ENCODE data around the gene FYCO1.
A peak's percentile ranks its signal among the peaks of the same experiment; 100 is the strongest.

The FYCO1 gene

DNA sequence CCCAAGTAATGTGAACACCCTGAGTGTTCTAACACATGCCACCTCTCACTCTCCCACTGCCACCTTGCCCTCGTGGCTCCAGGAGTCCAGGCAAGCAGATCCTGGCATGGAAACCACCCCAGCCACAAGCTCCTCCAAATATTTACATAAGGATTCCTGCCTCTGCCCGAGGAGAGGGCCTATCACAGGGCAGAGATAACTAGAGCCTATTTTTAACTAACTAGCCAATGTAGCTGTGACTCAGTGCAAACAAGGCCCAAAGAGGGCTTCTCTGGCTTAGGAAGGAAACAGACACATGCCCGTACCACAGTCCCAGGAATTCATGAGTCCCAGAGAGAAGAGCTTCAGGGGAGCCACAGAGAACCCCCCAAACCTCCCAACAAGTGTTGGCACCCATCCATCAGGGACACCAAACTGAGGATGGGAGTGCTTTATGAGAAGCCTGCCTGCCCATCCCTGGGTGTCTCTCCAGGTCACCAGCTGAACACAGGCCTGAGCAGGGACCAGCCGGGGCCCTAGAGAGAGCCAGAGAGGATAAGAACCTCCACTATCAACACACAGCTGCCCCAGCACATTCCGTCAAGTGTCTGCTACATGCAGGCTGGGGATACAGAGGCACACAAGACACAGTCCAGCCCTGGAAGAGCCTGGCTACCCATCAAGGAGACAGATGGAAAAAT, 9.2 kb downstream of the FYCO1 start:
- H4K20me1 ChIP-seq (ENCODE audit: insufficient read depth, low read length) = peaks cover 35% of the 10 kb centered on the region; the same call in 1 of the 2 replicates
- 0 out of 2 replicates have a peak overlapping the region, but pooled peaks have one; percentile 2 for H3K9ac ChIP-seq (ENCODE audit: low read depth, low read length)
- peak overlapping the region; percentile 57 for H3K27ac ChIP-seq (ENCODE audit: low read length)
- TF ChIP-seq, protein P1, sequence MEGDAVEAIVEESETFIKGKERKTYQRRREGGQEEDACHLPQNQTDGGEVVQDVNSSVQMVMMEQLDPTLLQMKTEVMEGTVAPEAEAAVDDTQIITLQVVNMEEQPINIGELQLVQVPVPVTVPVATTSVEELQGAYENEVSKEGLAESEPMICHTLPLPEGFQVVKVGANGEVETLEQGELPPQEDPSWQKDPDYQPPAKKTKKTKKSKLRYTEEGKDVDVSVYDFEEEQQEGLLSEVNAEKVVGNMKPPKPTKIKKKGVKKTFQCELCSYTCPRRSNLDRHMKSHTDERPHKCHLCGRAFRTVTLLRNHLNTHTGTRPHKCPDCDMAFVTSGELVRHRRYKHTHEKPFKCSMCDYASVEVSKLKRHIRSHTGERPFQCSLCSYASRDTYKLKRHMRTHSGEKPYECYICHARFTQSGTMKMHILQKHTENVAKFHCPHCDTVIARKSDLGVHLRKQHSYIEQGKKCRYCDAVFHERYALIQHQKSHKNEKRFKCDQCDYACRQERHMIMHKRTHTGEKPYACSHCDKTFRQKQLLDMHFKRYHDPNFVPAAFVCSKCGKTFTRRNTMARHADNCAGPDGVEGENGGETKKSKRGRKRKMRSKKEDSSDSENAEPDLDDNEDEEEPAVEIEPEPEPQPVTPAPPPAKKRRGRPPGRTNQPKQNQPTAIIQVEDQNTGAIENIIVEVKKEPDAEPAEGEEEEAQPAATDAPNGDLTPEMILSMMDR (IDR thresholded peaks at IDR 0.05; ENCODE audit: borderline replicate concordance, extremely low read depth, low read length, poor library complexity, severe bottlenecking) = no peak
- no peak for TF ChIP-seq EZH2 (IDR thresholded peaks at IDR 0.05; ENCODE audit: borderline replicate concordance, low read depth, low read length, severe bottlenecking)
- H3K4me2 ChIP-seq (ENCODE audit: insufficient read depth, low read length) = no peak overlapping the region
- ATAC-seq (ENCODE audit: insufficient read depth, low read depth) = no peak
- H3K4me3 ChIP-seq (ENCODE audit: low read depth in 1 of 2, low read length in 2 of 2) = no peak overlapping the region
- peaks cover 68% of the 10 kb centered on the region for H3K4me1 ChIP-seq (ENCODE audit: insufficient read depth, low read length)
- no peak overlapping the region for H2AFZ ChIP-seq (ENCODE audit: low read depth, low read length)
- no peaks in the 10 kb centered on the region for H3K27me3 ChIP-seq (ENCODE audit: insufficient read depth, low read length, poor library complexity)
- peaks cover 97% of the 10 kb centered on the region for H3K79me2 ChIP-seq (ENCODE audit: insufficient read depth, low read length)
- no peak for DNase-seq
- H3K36me3 ChIP-seq (ENCODE audit: insufficient read depth, low read length) = peaks cover 69% of the 10 kb centered on the region
- no peaks in the 10 kb centered on the region for H3K9me3 ChIP-seq (ENCODE audit: insufficient read depth, low read length, severe bottlenecking)

DNA sequence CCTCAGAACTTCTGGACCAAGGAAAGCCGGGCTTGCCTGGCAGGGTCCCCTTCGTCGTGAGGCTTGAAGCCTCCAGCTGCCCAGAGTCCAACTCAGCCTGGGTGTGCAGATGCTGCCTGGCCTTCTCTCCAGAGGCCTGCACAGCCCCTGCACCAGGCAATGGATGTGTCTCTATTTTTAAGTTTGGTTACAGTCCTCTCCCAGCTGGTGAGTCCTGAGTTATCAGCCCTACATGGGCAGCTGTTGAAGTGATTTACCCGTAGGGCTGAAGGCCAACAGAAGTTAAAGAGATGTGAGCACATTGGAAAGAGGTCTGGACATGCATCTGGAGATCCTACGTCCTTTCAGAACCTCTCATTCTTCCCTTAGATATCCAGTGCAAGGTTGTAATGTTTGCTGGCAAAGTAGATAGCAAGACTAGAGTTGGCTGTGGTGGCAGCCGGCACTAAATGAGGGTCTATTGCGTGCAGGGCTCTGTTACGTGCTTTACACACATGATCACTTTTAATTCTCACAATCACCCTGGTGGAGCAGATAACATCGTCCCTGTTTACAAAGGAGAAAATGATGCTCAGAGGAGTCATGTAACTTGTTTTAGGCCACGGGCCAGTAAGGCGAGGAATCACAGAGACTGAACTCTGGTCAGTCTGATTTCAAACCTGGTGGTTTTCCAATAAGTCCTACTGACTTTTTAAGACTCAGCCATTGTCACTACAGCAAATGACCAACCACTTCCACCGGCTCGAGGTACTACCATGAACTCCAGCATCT, 9.9 kb downstream of the FYCO1 start:
- Histone ChIP-seq H3K4me3 (ENCODE audit: low read depth in 1 of 2, low read length in 2 of 2) (no peak overlapping the region), H4K20me1 (ENCODE audit: insufficient read depth, low read length) (peaks cover 32% of the 10 kb centered on the region; the same call in 1 of the 2 replicates), H3K9me3 (ENCODE audit: insufficient read depth, low read length, severe bottlenecking) (no peaks in the 10 kb centered on the region), H3K36me3 (ENCODE audit: insufficient read depth, low read length) (peaks cover 73% of the 10 kb centered on the region), H3K27ac (ENCODE audit: low read length) (peak overlapping the region; percentile 57), H3K79me2 (ENCODE audit: insufficient read depth, low read length) (peaks cover 97% of the 10 kb centered on the region), H3K4me1 (ENCODE audit: insufficient read depth, low read length) (peaks cover 71% of the 10 kb centered on the region), H3K9ac (ENCODE audit: low read depth, low read length) (0 out of 2 replicates have a peak overlapping the region, but pooled peaks have one; percentile 2), H2AFZ (ENCODE audit: low read depth, low read length) (no peak overlapping the region), H3K4me2 (ENCODE audit: insufficient read depth, low read length) (no peak overlapping the region), H3K27me3 (ENCODE audit: insufficient read depth, low read length, poor library complexity) (no peaks in the 10 kb centered on the region)
- ATAC-seq (ENCODE audit: insufficient read depth, low read depth) (no peak), DNase-seq (no peak)
- TF ChIP-seq, protein P1 (IDR thresholded peaks at IDR 0.05; ENCODE audit: borderline replicate concordance, extremely low read depth, low read length, poor library complexity, severe bottlenecking) = no peak
- TF ChIP-seq EZH2 (IDR thresholded peaks at IDR 0.05; ENCODE audit: borderline replicate concordance, low read depth, low read length, severe bottlenecking) = no peak

DNA sequence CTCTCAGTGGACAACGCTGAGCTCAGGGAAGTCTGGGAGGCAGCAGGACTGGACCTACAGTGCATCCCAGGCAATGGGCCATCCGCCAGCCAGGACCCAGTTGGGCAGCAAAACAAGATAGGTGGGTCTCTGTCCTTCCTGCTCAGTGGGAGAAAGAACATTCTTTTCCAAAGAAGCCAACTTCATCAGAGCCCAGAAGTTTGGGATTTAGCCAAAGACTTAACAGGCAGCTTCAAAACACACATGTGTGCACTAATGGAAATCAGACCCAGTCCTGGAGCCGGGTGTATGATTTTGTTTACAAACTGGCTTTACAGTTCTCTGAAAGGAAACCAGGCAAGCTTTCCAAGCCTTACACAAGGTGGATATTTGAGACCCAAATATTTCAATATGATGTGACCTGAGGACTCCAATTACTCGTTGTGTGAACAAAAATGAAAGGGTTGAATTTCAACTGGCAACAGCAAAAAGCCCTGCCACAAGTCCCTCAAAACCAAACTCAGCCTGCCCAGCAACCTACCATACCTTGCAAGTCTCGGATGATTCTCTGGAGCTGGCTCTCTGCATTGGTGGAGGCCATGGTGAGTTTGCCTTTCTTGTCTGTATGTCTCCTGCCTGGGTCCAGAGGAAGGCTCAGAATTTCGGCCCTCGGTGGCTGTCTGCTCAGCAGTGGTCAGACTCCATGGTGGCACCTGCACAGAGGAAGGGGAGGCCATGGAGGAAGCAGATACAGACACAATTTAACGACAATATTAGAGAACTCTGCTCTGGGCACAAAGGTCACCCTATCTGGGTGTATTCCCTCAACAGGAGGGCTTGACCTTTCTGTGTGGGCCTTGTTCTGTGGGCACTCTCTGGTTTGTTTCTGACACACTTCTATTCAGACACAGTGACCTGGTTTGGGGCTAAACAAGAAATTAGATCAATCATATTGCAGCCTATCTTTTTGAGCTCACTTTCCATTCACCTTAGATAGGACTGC, 11.0 kb downstream of the FYCO1 start:
- Histone ChIP-seq H3K4me3 (ENCODE audit: low read depth in 1 of 2, low read length in 2 of 2) (no peak overlapping the region), H4K20me1 (ENCODE audit: insufficient read depth, low read length) (peaks cover 32% of the 10 kb centered on the region; the same call in 1 of the 2 replicates), H3K79me2 (ENCODE audit: insufficient read depth, low read length) (peaks cover 88% of the 10 kb centered on the region), H3K27ac (ENCODE audit: low read length) (peak overlapping the region; percentile 57), H3K4me1 (ENCODE audit: insufficient read depth, low read length) (peaks cover 72% of the 10 kb centered on the region), H3K27me3 (ENCODE audit: insufficient read depth, low read length, poor library complexity) (no peaks in the 10 kb centered on the region), H3K4me2 (ENCODE audit: insufficient read depth, low read length) (no peak overlapping the region), H2AFZ (ENCODE audit: low read depth, low read length) (no peak overlapping the region), H3K9ac (ENCODE audit: low read depth, low read length) (no peak overlapping the region), H3K36me3 (ENCODE audit: insufficient read depth, low read length) (peaks cover 84% of the 10 kb centered on the region), H3K9me3 (ENCODE audit: insufficient read depth, low read length, severe bottlenecking) (no peaks in the 10 kb centered on the region)
- ATAC-seq (ENCODE audit: insufficient read depth, low read depth) (no peak), DNase-seq (no peak)
- TF ChIP-seq, protein P1 (IDR thresholded peaks at IDR 0.05; ENCODE audit: borderline replicate concordance, extremely low read depth, low read length, poor library complexity, severe bottlenecking) = no peak
- no peak for TF ChIP-seq EZH2 (IDR thresholded peaks at IDR 0.05; ENCODE audit: borderline replicate concordance, low read depth, low read length, severe bottlenecking)

All from DND-41 (cell line).